Lung (tissue), 12 donors: ENCODE data around the gene SGTA. TPM values are rescaled to one million over a fixed set of nuclear protein-coding genes. Genes with fewer than 3 reads are reported as not detected.

Experiments
- ATAC-seq: fragments of 200-7000 bp; cut with Tn5 transposase; one replicate; pipeline ENCODE4 v1.9.1; 2020; ENCODE audit warnings: moderate number of reproducible peaks; ENCODE audit not compliant: insufficient read depth, low FRiP score
- DNase-seq, 3 donors: peaks; one replicate each; pipeline ENCODE4 v3.0.0-alpha.2; 2013 to 2017
- H3K27ac ChIP-seq, 2 donors: one replicate each; pipeline ENCODE4 v1.5.1; 2013; ENCODE audit warnings: mild to moderate bottlenecking in 2 of 2, moderate library complexity in 2 of 2, control low read depth in 1 of 2, inconsistent platforms in 1 of 2, low read depth in 1 of 2, low read length in 1 of 2
- H3K27me3 ChIP-seq, 3 donors: one replicate each; pipeline ENCODE4 v1.5.1; 2013; ENCODE audit warnings: low read length in 2 of 3; ENCODE audit not compliant: control insufficient read depth in 3 of 3, insufficient read depth in 3 of 3
- H3K36me3 ChIP-seq, 4 donors: one replicate each; pipeline ENCODE4 v1.5.1; 2013; ENCODE audit warnings: low read length in 4 of 4, mild to moderate bottlenecking in 1 of 4, moderate library complexity in 1 of 4; ENCODE audit not compliant: control insufficient read depth in 4 of 4, insufficient read depth in 4 of 4
- H3K4me1 ChIP-seq, 5 donors: one replicate each; pipeline ENCODE4 v1.5.1; 2013; ENCODE audit warnings: low read length in 5 of 5, mild to moderate bottlenecking in 2 of 5, moderate library complexity in 1 of 5; ENCODE audit not compliant: control insufficient read depth in 5 of 5, insufficient read depth in 5 of 5
- H3K4me3 ChIP-seq: one replicate; pipeline ENCODE4 v1.5.1; 2013; ENCODE audit warnings: mild to moderate bottlenecking, control low read depth, moderate library complexity
- H3K9ac ChIP-seq, 2 donors: one replicate each; pipeline ENCODE4 v1.5.1; 2013; ENCODE audit warnings: low read length in 2 of 2, control low read depth in 1 of 2; ENCODE audit not compliant: insufficient read depth in 1 of 2
- H3K9me3 ChIP-seq, 4 donors: one replicate each; pipeline ENCODE4 v1.5.1; 2013; ENCODE audit warnings: low read length in 3 of 4, mild to moderate bottlenecking in 1 of 4, moderate library complexity in 1 of 4; ENCODE audit not compliant: control insufficient read depth in 4 of 4, insufficient read depth in 3 of 4
- CTCF ChIP-seq: IDR thresholded peaks from 2 replicates; pipeline ENCODE4 v1.5.1; 2012; ENCODE audit warnings: mild to moderate bottlenecking; ENCODE audit errors: control extremely low read depth, extremely low read depth
- WGBS, 2 donors: extraction: QIAGEN DNeasy Blood & Tissue Kit; methylation state at CpG; one replicate each; pipeline ENCODE4 v1.1.7; 2013; 5-methylcytosine and 5-hydroxymethylcytosine counted together
- polyA plus RNA-seq, 2 donors: library from polyadenylated mRNA; stranded (reverse); fragments of 200-250 nt; gene quantifications; one replicate each; pipeline ENCODE4 v1.2.1, GENCODE V29; 2013
- total RNA-seq, 2 donors: library from RNA; depleted of rRNA in 1 of 2; stranded (reverse); fragments of >200 nt in 1 of 2; gene quantifications; one replicate each; pipeline ENCODE4 v1.2.1, GENCODE V29; 2014 to 2021
- donor health status: control.
- donor health status: control.
- donor health status: Bipolar disorder and iron deficiency.
- donor health status: healthy.
- donor health status: DM: yes; HTN: yes; CAD: no.

SGTA gene
- total and polyA plus RNA-seq, 4 donors = 33.3 to 64.7 (median 51.9) TPM

- no peak overlapping the region for H3K9ac ChIP-seq
- no peak overlapping the region for H3K4me3 ChIP-seq
- ATAC-seq = no peak
- H3K27me3 ChIP-seq = no peaks in the 10 kb centered on the region
- H3K9me3 ChIP-seq = no peaks in the 10 kb centered on the region
- peaks cover 0 to 8% (median 3%) of the 10 kb centered on the region in 4 donors for H3K36me3 ChIP-seq
- DNase-seq = no peak
- TF ChIP-seq CTCF = no peak
- H3K27ac ChIP-seq = no peak overlapping the region
- 87 to 88% methylated on average over 14 of the region's 14 CpGs for WGBS, 2 donors
- H3K4me1 ChIP-seq = peaks cover 5 to 17% (median 16%) of the 10 kb centered on the region in 5 donors
Measured at GRCh38 chr19:2779121-2779740, 3.8 kb downstream of the SGTA start.

- no peak overlapping the region for H3K9ac ChIP-seq
- H3K4me1 ChIP-seq = peaks cover 5 to 20% (median 14%) of the 10 kb centered on the region in 5 donors
- 91 to 95% methylated on average over 19 of the region's 19 CpGs for whole genome bisulfite sequencing, 2 donors
- H3K4me3 ChIP-seq = no peak overlapping the region
- TF ChIP-seq CTCF = no peak
- H3K36me3 ChIP-seq = peaks cover 0 to 8% (median 3%) of the 10 kb centered on the region in 4 donors
- H3K27me3 ChIP-seq = no peaks in the 10 kb centered on the region
- no peak overlapping the region for H3K27ac ChIP-seq
- ATAC-seq = no peak
- no peak for DNase-seq
- H3K9me3 ChIP-seq = no peaks in the 10 kb centered on the region
Measured at GRCh38 chr19:2777952-2778683, 5.0 kb downstream of the SGTA start.

- H3K27me3 ChIP-seq = no peaks in the 10 kb centered on the region
- no peaks in the 10 kb centered on the region for H3K9me3 ChIP-seq
- peak overlapping the region; percentile 81 to 90 for H3K27ac ChIP-seq
- no peak for TF ChIP-seq CTCF
- no peak overlapping the region for H3K9ac ChIP-seq
- H3K36me3 ChIP-seq = peaks cover 0 to 13% (median 3%) of the 10 kb centered on the region in 4 donors
- 50 to 64% methylated on average over 29 of the region's 29 CpGs for WGBS, 2 donors
- H3K4me3 ChIP-seq = no peak overlapping the region
- peak in 1 of 3 donors; percentile 10 for DNase-seq
- peaks cover 0 to 15% (median 0%) of the 10 kb centered on the region in 5 donors for H3K4me1 ChIP-seq
- ATAC-seq = peak; percentile 40
Measured at GRCh38 chr19:2775556-2776430, 7.3 kb downstream of the SGTA start.
